ENCODE results near the gene APC2.
"Not testable (repeated sequence)": the region's sequence is repeated elsewhere in the genome, so short reads cannot be mapped to it uniquely, and the experiment has no call there.

APC2 gene

GRCh38 chr19:1417145-1417544, 32.8 kb upstream of the APC2 start:
- DNase-seq, result no peak

GRCh38 chr19:1417681-1418495, 32.0 kb upstream of the APC2 start:
- DNase-seq, result no peak

GRCh38 chr19:1418496-1418775, 31.5 kb upstream of the APC2 start:
- no peak for DNase-seq

- no peak for DNase-seq
Observed at GRCh38 chr19:1418951-1419738, 30.8 kb upstream of the APC2 start.

- DNase-seq, result not testable (repeated sequence)
Observed at GRCh38 chr19:1420085-1420484, 29.8 kb upstream of the APC2 start.

- no peak for DNase-seq
Observed at GRCh38 chr19:1420590-1420989, 29.3 kb upstream of the APC2 start.

- DNase-seq, result no peak
Observed at GRCh38 chr19:1421218-1421957, 28.5 kb upstream of the APC2 start.

GRCh38 chr19:1421958-1422305, 28.0 kb upstream of the APC2 start:
- no peak for DNase-seq

GRCh38 chr19:1422360-1422759, 27.6 kb upstream of the APC2 start:
- DNase-seq, result no peak

GRCh38 chr19:1422943-1423342, 27.0 kb upstream of the APC2 start:
- no peak for DNase-seq

- DNase-seq, result no peak
Observed at GRCh38 chr19:1423436-1424191, 26.3 kb upstream of the APC2 start.

- DNase-seq, result no peak
Observed at GRCh38 chr19:1424192-1424955, 25.5 kb upstream of the APC2 start.

GRCh38 chr19:1425102-1425837, 24.7 kb upstream of the APC2 start:
- DNase-seq, result no peak

GRCh38 chr19:1425902-1426301, 24.0 kb upstream of the APC2 start:
- no peak for DNase-seq

- no peak for DNase-seq
Observed at GRCh38 chr19:1426736-1427135, 23.2 kb upstream of the APC2 start.

GRCh38 chr19:1427221-1427920, 22.6 kb upstream of the APC2 start:
- DNase-seq, result no peak

- no peak for DNase-seq
Observed at GRCh38 chr19:1428738-1429391, 21.1 kb upstream of the APC2 start.

GRCh38 chr19:1429750-1430149, 20.2 kb upstream of the APC2 start:
- DNase-seq, result no peak

- DNase-seq, result no peak
Observed at GRCh38 chr19:1430246-1430645, 19.7 kb upstream of the APC2 start.

- DNase-seq, result no peak
Observed at GRCh38 chr19:1431759-1432506, 18.0 kb upstream of the APC2 start.
